Activated T-cell treated with anti-CD3 and anti-CD28 coated beads for 4 hours (primary cell): ENCODE data around the gene KDM5C.

Source experiments
- DNase-seq: peaks from one replicate; pipeline ENCODE4 v3.0.0-alpha.2; 2020

KDM5C gene

DNA sequence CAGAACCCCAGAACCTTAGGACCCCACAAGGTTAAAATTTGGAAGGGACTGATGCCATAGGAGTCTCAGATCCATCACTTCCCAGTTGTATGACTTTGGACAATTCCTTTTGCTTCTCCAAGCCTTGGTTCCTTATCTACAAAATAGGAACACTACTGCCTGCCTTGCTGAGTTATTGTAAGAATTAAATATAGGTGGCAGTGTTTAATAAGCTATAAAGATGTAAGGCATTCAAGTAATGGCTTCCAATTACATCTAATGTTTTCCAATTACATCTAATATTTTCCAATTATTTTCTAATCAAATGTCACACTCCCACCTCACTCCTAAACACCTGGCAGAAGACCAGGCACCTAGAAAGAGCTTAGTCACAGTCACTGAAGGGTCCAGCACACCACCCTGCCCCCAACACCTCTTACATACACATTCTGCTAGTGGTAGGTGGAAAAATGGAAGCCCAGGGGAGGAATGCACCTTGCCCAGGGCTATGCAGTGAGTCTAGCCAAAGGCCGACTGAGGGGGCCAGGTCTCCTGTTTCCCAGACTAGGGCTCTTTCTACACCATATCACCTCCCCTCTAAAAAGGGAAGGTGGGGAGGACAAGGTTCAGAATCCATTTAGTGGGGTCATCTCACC is 24.5 kb upstream of the KDM5C start:
- no peak for DNase-seq

DNA sequence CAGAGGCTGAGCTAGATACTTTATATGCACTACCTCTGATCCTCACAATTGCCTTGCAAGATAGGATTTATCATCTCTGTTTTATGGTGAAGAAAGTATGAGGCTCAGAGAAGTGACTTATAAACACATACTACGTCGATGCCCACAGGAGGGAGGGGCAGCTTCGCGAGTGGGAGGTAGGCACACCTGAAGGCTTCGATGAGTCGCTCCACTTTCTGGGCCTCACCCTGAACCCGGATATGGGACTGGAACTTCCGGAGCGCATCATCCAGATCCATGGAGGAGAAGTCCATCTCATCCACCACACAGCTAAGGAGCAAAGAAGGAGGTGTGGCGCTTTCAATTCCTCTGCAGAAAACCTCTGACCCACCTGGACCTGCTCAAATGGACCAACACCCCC is 22.9 kb upstream of the KDM5C start:
- DNase-seq, result no peak

GRCh38 chrX:53246231-53246630 is 21.2 kb upstream of the KDM5C start:
- no peak for DNase-seq

GRCh38 chrX:53244610-53245009 is 19.6 kb upstream of the KDM5C start:
- DNase-seq, result no peak

- DNase-seq, result no peak
Observed at GRCh38 chrX:53242310-53242709, 17.3 kb upstream of the KDM5C start.

- DNase-seq, result no peak
Observed at GRCh38 chrX:53241558-53241957, 16.6 kb upstream of the KDM5C start.

GRCh38 chrX:53239474-53239873 is 14.5 kb upstream of the KDM5C start:
- DNase-seq, result no peak

DNA sequence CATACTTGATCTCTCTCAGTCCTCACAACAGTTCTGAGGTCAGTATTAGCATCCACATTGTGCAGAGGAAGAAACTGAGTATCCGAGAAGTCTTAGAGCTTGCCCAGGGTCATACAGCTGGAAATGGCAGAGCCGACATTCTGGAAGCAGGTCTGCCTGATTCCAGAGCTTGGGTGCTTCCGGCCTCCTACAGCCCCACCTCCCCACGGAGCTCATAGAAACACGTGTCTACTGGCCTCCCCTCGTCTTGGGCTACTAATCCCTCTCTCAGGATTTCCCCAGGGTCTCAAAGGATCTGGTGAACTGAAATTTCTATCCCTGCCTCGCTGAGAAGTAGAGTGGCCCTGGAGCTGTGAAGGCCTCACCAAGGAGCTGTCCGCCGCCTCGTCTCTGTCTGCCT is 12.0 kb upstream of the KDM5C start:
- no peak for DNase-seq

GRCh38 chrX:53236025-53236679 is 11.1 kb upstream of the KDM5C start:
- no peak for DNase-seq

- no peak for DNase-seq
Observed at GRCh38 chrX:53235566-53235965, 10.6 kb upstream of the KDM5C start.

- DNase-seq, result no peak
Observed at GRCh38 chrX:53234484-53234883, 9.5 kb upstream of the KDM5C start.

DNA sequence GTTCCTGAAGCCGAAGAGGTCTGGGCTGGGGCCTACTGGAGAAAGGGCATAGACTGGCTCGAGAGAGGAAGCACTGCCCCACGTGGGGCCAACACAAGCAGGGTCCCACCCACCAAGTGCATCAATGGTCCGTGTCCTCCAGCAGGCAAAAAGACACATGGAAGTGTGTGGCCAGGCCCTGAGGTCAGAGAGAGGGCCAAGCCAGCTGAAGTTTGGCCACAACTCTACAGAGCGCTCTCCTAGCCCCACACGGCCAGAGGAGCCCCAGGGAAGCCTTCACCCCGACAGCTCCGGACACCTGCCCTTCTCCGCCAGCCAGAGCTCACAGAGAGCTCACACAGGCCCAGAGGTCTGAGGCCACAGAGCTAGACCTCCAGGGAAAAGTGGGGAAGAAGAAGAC is 8.5 kb upstream of the KDM5C start:
- no peak for DNase-seq

DNA sequence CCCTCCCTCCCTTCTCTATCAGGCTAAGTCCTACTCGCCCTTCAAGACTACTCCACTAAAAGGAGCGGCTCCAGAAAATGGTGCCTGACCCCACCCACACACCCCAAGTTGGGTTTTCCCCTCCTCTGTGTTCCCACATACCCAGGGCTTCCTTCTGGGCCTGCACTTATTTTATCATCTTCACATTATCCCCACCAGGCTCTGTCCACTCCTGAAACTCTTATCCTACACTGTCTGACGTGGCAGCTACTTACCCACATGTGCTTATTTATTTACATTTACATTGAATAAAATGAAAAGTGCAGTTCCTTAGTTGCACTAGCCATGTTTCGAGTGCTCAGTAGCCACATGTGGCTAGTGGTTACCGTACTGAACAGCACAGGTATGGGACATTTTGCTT is 5.1 kb upstream of the KDM5C start:
- no peak for DNase-seq

- no peak for DNase-seq
Observed at GRCh38 chrX:53227224-53227765, 2.3 kb upstream of the KDM5C start.

DNA sequence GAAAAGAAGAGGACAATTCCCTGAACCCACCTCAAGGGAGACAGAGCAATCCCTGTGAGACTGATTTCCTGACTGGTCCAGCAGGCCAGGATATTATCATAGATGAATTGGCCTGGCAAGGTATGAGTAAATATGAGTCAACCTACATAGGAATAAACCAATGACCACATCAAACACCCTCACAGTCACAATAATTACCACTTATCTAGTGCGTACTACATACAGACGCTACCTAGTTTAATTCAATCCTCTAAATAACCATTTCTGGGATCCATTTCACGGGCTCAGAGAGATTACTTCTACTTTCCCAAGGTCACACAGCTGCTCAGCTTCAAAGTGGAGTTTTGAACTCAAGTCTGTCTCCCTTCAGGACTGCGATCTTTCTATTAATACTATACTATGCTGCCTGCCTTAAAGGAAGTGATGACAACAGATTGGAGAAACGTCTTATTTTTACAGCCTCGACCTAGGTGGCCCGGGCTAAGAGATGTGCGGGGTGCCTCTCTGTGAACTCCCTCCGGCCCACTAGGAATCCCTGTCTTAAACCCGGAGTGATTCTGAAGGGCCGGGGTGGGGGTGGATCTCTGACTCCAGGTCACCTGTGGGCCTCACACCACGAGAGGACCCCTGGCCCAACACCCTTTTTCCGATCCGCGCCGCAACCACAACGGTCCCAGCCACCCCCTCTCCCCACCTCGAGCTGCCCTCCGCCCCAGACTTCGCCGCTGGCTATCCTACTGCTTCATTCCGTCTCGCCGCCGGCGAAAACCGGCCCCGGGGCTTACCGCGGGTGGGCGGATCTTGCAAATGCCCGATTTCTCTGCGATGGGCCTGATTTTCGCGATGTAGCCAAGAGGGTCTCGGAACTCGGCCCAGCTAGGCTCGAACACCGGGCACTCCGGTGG is 800 bp downstream of the KDM5C start:
- no peak for DNase-seq

DNA sequence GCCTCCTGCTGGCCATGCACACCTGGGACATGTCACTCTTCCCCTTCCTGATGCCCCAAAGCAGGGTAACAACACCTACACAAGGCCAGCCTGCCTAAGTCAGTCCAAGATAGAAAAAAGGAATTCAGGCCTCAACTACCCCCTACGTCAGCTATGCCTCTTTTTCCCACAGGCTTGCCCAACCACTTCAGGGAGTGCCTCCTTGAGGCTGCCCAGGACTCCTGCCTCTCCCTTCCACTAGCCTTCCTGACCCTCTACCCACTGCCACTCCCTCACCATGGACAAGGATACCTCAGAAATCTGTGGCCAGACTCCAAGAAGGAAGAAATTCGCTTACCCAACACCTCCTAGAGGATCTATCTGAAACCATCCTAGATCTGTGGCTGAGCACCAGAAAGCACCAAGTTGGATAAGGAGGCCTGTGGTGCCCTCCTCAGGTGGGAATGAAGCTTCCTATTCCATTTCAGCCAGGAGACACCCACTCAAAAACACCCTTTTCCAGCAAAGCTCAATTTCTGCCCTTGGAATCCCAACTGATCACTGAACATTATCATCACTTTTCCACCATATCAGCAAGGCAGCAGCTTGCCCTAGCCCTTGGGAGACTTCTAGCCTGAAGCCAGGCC is 1.8 kb downstream of the KDM5C start:
- no peak for DNase-seq

DNA sequence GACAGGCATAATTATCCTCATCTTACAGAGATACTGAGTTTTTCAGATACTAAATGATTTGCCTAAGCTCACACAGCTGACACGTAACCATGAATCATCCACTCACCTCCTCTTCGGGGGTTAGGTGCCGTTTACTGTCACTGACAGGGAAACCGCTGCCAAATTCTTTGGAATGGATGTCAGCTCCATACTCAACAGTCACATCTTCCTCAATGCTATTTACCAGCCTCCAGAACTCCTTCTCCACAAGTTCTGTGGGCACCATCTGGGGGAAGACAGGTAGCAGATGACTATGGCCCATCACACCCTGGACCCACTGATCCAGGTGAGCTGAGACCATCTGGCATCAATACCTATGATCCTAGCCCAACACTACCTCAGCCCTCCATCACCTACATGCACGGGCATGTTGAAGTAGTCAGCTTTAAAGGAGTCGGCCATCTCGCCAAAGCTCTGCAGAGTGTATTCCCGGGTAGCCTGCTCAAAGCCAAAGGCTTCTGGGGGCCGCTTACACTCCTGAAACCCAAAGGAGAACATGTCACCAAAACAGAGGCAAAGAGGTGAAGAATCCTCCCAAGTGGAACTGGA is 13.5 kb downstream of the KDM5C start:
- no peak for DNase-seq

DNA sequence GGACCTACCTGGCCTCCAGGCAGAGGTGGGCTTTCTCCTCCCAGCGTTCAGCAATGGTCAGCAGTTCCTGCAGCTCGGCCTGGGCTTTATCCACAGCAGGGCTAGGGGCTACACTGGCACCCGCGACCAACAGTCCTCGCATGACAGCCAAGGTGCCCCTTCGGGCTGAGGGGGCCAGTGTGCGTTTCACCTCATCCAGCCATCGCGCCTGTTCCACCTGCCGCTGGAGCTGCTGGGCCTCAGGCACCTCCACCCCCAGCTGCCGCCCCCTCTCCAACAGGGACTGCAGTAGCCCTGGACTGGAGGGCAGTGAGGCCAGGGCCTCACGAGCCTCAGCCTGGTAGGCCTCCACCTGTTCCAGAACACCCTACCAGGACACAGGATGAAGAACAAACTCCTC is 28.3 kb downstream of the KDM5C start:
- no peak for DNase-seq

DNA sequence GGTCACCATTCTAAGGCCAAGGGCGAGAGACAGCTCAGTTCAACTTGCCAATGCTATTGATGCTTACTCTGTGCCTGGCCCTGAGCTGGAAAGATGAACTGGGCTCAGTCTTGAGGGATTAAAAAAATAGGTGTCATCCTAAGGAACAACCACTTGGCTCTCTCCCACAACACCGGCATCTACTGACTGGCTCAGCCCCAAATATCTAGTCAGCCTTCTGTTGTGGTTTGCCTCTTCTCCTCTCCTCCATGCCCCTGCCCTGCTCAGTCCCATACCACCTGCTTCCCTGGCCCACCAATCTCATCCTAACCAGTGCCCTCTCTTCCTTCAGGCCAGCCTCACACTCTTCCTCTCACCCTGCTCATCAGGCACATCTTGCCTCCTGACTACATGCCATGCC is 29.6 kb downstream of the KDM5C start:
- no peak for DNase-seq

- no peak for DNase-seq
Observed at GRCh38 chrX:53194308-53194707, 30.7 kb downstream of the KDM5C start.

DNA sequence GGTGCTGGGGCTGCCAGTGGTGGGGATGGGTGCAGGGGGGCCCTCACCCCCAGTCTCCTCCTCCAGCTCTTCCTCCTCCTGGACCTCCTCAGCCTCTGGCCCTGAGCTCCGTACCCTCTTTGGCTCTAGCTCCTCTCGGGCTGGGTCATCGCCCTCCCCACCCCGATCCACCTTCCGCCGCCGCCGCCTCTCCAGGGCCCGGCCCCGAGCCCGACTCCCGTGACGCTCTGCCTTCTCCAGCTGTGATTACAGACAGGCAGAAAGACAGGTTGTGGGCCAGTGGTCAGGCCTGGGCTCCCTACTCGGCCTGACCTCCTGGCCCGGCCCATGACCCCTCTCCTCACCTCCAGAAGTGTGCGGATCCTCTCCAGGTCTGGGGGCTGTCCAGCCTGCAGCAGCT is 31.9 kb downstream of the KDM5C start:
- no peak for DNase-seq

- DNase-seq, result no peak
Observed at GRCh38 chrX:53190363-53190960, 34.5 kb downstream of the KDM5C start.
